ENCODE data around the gene CNN2.

Gene CNN2

GRCh38 chr19:1038978-1039645 lies 12.7 kb downstream of the CNN2 start:
- DNase-seq, result no peak
- TF ChIP-seq GATA1 (IDR thresholded peaks at IDR 0.05; ENCODE audit: low read depth, low read length) (no peak), POLR2A (IDR thresholded peaks at IDR 0.05; ENCODE audit: low read length) (no peak)

- DNase-seq, result peak; percentile 100
- TF ChIP-seq POLR2A (IDR thresholded peaks at IDR 0.05; ENCODE audit: low read length), result peak; percentile 71
- no peak for TF ChIP-seq GATA1 (IDR thresholded peaks at IDR 0.05; ENCODE audit: low read depth, low read length)
These were observed 13.5 kb downstream of the CNN2 start, which contains the start of gene ABCA7 for GRCh38 chr19:1039646-1040475. Gene ABCA7, plus strand, starts transcription at chr19:1040107. Its CDS starts 1,255 bp downstream, at chr19:1041362.

- no peak for TF ChIP-seq POLR2A (IDR thresholded peaks at IDR 0.05; ENCODE audit: low read length)
- TF ChIP-seq GATA1 (IDR thresholded peaks at IDR 0.05; ENCODE audit: low read depth, low read length), result no peak
- peak; percentile 98 to 99 for DNase-seq
These were observed 14.3 kb downstream of the CNN2 start for GRCh38 chr19:1040476-1041271.

GRCh38 chr19:1041272-1041834 lies 14.9 kb downstream of the CNN2 start:
- DNase-seq, result no peak
- TF ChIP-seq POLR2A (IDR thresholded peaks at IDR 0.05; ENCODE audit: low read length) (no peak), GATA1 (IDR thresholded peaks at IDR 0.05; ENCODE audit: low read depth, low read length) (peak; percentile 35)

GRCh38 chr19:1041835-1042685 lies 15.7 kb downstream of the CNN2 start:
- no peak for DNase-seq
- TF ChIP-seq POLR2A (IDR thresholded peaks at IDR 0.05; ENCODE audit: low read length) (no peak), GATA1 (IDR thresholded peaks at IDR 0.05; ENCODE audit: low read depth, low read length) (no peak)

GRCh38 chr19:1042689-1043511 lies 16.5 kb downstream of the CNN2 start:
- TF ChIP-seq POLR2A (IDR thresholded peaks at IDR 0.05; ENCODE audit: low read length), result no peak
- TF ChIP-seq GATA1 (IDR thresholded peaks at IDR 0.05; ENCODE audit: low read depth, low read length), result no peak
- no peak for DNase-seq

GRCh38 chr19:1045247-1045603 lies 18.8 kb downstream of the CNN2 start:
- peak; percentile 74 to 89 for DNase-seq

GRCh38 chr19:1046117-1046626 lies 19.8 kb downstream of the CNN2 start:
- TF ChIP-seq POLR2A (IDR thresholded peaks at IDR 0.05; ENCODE audit: low read length) (no peak), GATA1 (IDR thresholded peaks at IDR 0.05; ENCODE audit: low read depth, low read length) (no peak)

More at GRCh38 chr19:1045247-1045603, 18.8 kb downstream of the CNN2 start:
- TF ChIP-seq POLR2A (IDR thresholded peaks at IDR 0.05; ENCODE audit: low read length) (no peak), GATA1 (IDR thresholded peaks at IDR 0.05; ENCODE audit: low read depth, low read length) (no peak)

GRCh38 chr19:1046836-1047695 lies 20.7 kb downstream of the CNN2 start:
- DNase-seq, result no peak

More at GRCh38 chr19:1046117-1046626, 19.8 kb downstream of the CNN2 start:
- no peak for DNase-seq

GRCh38 chr19:1047696-1048147 lies 21.3 kb downstream of the CNN2 start:
- TF ChIP-seq POLR2A (IDR thresholded peaks at IDR 0.05; ENCODE audit: low read length) (no peak), GATA1 (IDR thresholded peaks at IDR 0.05; ENCODE audit: low read depth, low read length) (no peak)
- no peak for DNase-seq

More at GRCh38 chr19:1046836-1047695, 20.7 kb downstream of the CNN2 start:
- TF ChIP-seq POLR2A (IDR thresholded peaks at IDR 0.05; ENCODE audit: low read length), result no peak

GRCh38 chr19:1049106-1049505 lies 22.7 kb downstream of the CNN2 start:
- TF ChIP-seq POLR2A (IDR thresholded peaks at IDR 0.05; ENCODE audit: low read length), result no peak
- no peak for TF ChIP-seq GATA1 (IDR thresholded peaks at IDR 0.05; ENCODE audit: low read depth, low read length)
- DNase-seq, result no peak
